Stomach (tissue), 9 donors: ENCODE results near the gene TAF13. TPM values are rescaled to one million over a fixed set of nuclear protein-coding genes. Genes with fewer than 3 reads are reported as not detected.

ENCODE experiments used
- DNase-seq, 2 donors: peaks; one replicate each; pipeline versions ENCODE4 v3.0.0 to v3.0.0-alpha.2; 2013 to 2019
- H3K27ac ChIP-seq, 5 donors: fragments of 200-600 bp in 4 of 5; sonication (generic) in 4 of 5; one replicate each; pipeline ENCODE4 v1.5.1; 2013 to 2019; ENCODE audit warnings: mild to moderate bottlenecking in 1 of 5, moderate library complexity in 1 of 5
- H3K27me3 ChIP-seq, 3 donors: fragments of 200-600 bp; sonication (generic); one replicate each; pipeline ENCODE4 v1.5.1; 2017 to 2019; ENCODE audit warnings: mixed run types in 1 of 3
- H3K36me3 ChIP-seq, 4 donors: fragments of 200-600 bp; sonication (generic); 1 replicate in 3 of 4; 2 replicates in 1 of 4; pipeline ENCODE4 v1.5.1; 2016 to 2019
- H3K4me1 ChIP-seq, 4 donors: fragments of 200-600 bp; sonication (generic); one replicate each; pipeline ENCODE4 v1.5.1; 2016 to 2019
- H3K4me3 ChIP-seq, 4 donors: fragments of 200-600 bp; sonication (generic) in 3 of 4; one replicate each; pipeline ENCODE4 v1.5.1; 2016 to 2019; ENCODE audit warnings: mild to moderate bottlenecking in 1 of 4
- H3K9me3 ChIP-seq, 4 donors: fragments of 200-600 bp; sonication (generic); one replicate each; pipeline ENCODE4 v1.5.1; 2016 to 2019
- EP300 ChIP-seq: sonication (generic); formaldehyde crosslinking; IDR thresholded peaks from one replicate; pipeline ENCODE4 v1.6.1; 2017; ENCODE audit warnings: antibody characterized with exemption
- POLR2A ChIP-seq, 4 donors: fragments of 450-650 bp; IDR thresholded peaks; one replicate each; pipeline ENCODE4 v1.6.1; 2016; ENCODE audit warnings: antibody characterized with exemption in 4 of 4, control low read depth in 2 of 4, mild to moderate bottlenecking in 1 of 4, moderate library complexity in 1 of 4
- POLR2AphosphoS5 ChIP-seq, 3 donors: sonication (generic); formaldehyde crosslinking; IDR thresholded peaks; one replicate each; pipeline ENCODE4 v1.6.1; 2016; ENCODE audit warnings: antibody characterized with exemption in 3 of 3
- WGBS, 5 donors: extraction: QIAGEN DNeasy Blood & Tissue Kit in 3 of 5; methylation state at CpG; one replicate each; pipeline versions ENCODE4 v1.1.5 to v1.1.7; 2013 to 2018; 5-methylcytosine and 5-hydroxymethylcytosine counted together
- intact Hi-C: fragments of 100-400 bp; cut with DNase I; formaldehyde crosslinking; loops from one replicate; pipeline ENCODE4 v1.15.1; 2023; ENCODE audit warnings: low total_unique reads
- polyA plus RNA-seq, 3 donors: library from polyadenylated mRNA; stranded (reverse); fragments of 200-250 nt; gene quantifications; one replicate each; pipeline ENCODE4 v1.2.3, GENCODE V29; 2013
- total RNA-seq, 5 donors: library from RNA; depleted of rRNA; stranded (reverse); fragments of >200 nt; gene quantifications; one replicate each; pipeline versions ENCODE4 v1.1.0 to v1.2.3, GENCODE V29; 2014 to 2016
- TF ChIP-seq, protein P1 (sequence below), 7 experiments: fragments of 450-650 bp in 4 of 7; fragments of 200-600 bp in 3 of 7; sonication (generic) in 3 of 7; IDR thresholded peaks; one replicate each; pipeline ENCODE4 v1.5.1; 2016 to 2019; ENCODE audit warnings: antibody characterized with exemption in 7 of 7, control low read depth in 2 of 7, mild to moderate bottlenecking in 1 of 7
- donor health status: healthy with polysubstance abuse.
- donor health status: Bipolar disorder and iron deficiency.
- donor health status: healthy.

The TAF13 gene
- total and polyA plus RNA-seq, 8 donors = 3.5 to 69.9 (median 36.0) TPM

GRCh38 chr1:109091078-109091838 lies 15.5 kb upstream of the TAF13 start:
- Histone ChIP-seq H3K4me3 (peak overlapping the region; percentile 66 to 90 (median 78)), H3K27ac (peak overlapping the region; percentile 96 to 99 (median 98)), H3K36me3 (peaks cover 15 to 34% (median 27%) of the 10 kb centered on the region in 4 donors), H3K4me1 (peaks cover 15 to 64% (median 49%) of the 10 kb centered on the region in 4 donors), H3K27me3 (no peaks in the 10 kb centered on the region), H3K9me3 (no peaks in the 10 kb centered on the region)
- TF ChIP-seq POLR2AphosphoS5 (IDR thresholded peaks at IDR 0.05) (no peak), EP300 (no peak), POLR2A (IDR thresholded peaks at IDR 0.05) (no peak)
- TF ChIP-seq, protein P1, sequence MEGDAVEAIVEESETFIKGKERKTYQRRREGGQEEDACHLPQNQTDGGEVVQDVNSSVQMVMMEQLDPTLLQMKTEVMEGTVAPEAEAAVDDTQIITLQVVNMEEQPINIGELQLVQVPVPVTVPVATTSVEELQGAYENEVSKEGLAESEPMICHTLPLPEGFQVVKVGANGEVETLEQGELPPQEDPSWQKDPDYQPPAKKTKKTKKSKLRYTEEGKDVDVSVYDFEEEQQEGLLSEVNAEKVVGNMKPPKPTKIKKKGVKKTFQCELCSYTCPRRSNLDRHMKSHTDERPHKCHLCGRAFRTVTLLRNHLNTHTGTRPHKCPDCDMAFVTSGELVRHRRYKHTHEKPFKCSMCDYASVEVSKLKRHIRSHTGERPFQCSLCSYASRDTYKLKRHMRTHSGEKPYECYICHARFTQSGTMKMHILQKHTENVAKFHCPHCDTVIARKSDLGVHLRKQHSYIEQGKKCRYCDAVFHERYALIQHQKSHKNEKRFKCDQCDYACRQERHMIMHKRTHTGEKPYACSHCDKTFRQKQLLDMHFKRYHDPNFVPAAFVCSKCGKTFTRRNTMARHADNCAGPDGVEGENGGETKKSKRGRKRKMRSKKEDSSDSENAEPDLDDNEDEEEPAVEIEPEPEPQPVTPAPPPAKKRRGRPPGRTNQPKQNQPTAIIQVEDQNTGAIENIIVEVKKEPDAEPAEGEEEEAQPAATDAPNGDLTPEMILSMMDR (IDR thresholded peaks at IDR 0.05) = no peak
- 1 to 3% (median 1%) methylated on average over 13 of the region's 13 CpGs for WGBS, 5 donors
- no peak for DNase-seq
- intact Hi-C loops = no loop called here

DNA sequence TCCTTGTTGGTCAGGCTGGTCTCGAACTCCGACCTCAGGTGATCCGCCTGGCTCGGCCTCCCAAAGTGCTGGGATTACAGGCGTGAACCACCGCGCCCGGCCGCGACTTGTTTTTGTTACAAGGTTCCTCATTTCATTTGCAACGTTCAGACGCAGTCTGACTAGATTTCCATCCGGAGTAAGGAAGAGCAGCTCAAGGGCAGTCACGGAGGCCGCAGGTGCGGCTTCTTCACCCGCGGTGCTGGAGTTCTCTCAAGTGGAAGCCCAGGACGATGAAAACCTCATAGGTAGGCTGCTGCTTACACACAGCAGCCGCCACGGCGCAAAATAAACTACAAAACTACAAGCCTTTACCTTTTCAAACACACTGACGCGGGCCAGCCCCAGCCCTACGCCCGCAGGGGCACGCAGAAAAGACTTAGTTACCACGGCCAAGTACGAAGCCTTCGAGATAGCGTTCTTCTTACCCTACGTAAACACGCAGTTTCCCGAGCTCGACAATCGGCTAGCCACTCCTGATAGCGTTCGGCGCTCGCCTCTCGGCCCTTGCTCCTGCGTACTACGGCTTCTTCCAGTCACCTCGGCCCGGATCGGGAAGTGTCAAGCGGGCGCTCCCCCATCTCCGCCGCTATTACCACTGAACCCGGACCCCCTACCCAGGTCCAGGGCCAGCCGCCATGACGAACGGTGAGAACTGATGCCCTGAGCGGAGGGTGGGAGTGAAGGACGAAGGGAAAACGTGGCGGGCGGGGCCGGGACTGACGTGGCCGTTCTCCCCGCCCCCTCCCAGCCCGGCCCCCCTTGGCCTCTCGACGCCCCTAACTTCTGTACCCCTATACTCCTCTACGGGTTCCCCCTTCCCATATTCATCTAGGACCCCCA lies 14.6 kb upstream of the TAF13 start, which contains the start of gene TMEM167B:
TSS of gene TMEM167B (plus strand) at position 569 of the 882 bp plus-strand sequence. CDS start at position 678, 109 bp downstream.
- Histone ChIP-seq H3K4me3 (peak within 1 kb of the TSS; percentile 66 to 90 (median 78)), H3K27me3 (no peaks in the 10 kb centered on the region), H3K9me3 (no peaks in the 10 kb centered on the region), H3K4me1 (peaks cover 15 to 56% (median 41%) of the 10 kb centered on the region in 4 donors), H3K27ac (peak within 1 kb of the TSS; percentile 96 to 99 (median 98)), H3K36me3 (peaks cover 15 to 26% (median 23%) of the 10 kb centered on the region in 4 donors)
- TF ChIP-seq POLR2AphosphoS5 (IDR thresholded peaks at IDR 0.05) (peak; percentile 91 to 95 (median 92)), POLR2A (IDR thresholded peaks at IDR 0.05) (peak in 2 of 4 donors; percentile 49 to 58), EP300 (peak; percentile 22)
- TF ChIP-seq, protein P1 (IDR thresholded peaks at IDR 0.05) = peak in 1 of 7 experiments; percentile 25
- intact Hi-C loops = no loop called here
- 2 to 8% (median 5%) methylated on average over 57 to 67 of the region's 67 CpGs for WGBS, 5 donors
- peak; percentile 92 to 97 for DNase-seq

DNA sequence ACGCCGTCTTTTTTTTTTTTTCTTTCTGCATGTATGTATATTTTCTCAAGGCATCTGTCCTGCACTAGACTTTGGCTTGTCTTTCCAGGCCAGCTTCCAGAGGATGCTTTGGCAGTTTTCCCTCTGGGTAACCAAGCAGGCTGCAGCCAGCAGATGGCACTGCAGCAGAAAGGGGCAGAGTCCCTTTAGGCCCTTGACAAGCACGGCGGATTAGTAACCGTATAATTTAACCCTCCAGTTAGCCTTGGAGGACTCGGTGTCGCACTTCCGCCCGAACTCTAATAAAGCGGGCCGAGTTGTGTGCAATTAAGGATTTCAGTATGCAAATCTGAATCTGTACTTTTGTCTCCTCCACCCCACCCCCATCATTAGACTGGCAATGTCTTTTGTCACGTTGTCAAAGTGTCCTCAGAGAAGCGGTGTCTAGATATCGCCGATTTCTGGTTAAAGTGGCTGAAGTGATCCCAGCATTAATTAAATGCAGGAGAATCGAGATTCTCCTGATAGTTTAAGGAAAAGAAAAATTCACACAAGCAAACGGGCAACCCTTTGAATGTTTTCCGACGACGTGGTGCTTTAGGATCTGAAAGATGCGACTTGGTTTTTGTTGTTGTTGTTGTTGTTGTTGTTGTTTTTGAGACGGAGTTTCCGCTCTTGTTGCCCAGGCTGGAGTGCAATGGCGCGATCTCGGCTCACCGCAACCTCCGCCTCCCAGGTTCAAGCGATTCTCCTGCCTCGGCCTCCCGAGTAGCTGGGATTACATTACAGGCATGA lies 13.6 kb upstream of the TAF13 start:
- Histone ChIP-seq H3K27ac (peak overlapping the region; percentile 96 to 99 (median 98)), H3K27me3 (no peaks in the 10 kb centered on the region), H3K4me3 (peak overlapping the region; percentile 66 to 90 (median 78)), H3K4me1 (peaks cover 15 to 46% (median 36%) of the 10 kb centered on the region in 4 donors), H3K36me3 (peaks cover 11 to 18% (median 17%) of the 10 kb centered on the region in 4 donors), H3K9me3 (no peaks in the 10 kb centered on the region)
- 54 to 75% (median 70%) methylated on average over 31 of the region's 31 CpGs for WGBS, 5 donors
- DNase-seq = peak; percentile 80 to 85
- TF ChIP-seq, protein P1 (IDR thresholded peaks at IDR 0.05) = peak in 5 of 7 experiments; percentile 39 to 65 (median 53)
- TF ChIP-seq EP300 (no peak), POLR2A (IDR thresholded peaks at IDR 0.05) (no peak), POLR2AphosphoS5 (IDR thresholded peaks at IDR 0.05) (peak in 1 of 3 donors; percentile 51)
- intact Hi-C loops = no loop called here
